ENCODE data around the gene NPTN.

DNA sequence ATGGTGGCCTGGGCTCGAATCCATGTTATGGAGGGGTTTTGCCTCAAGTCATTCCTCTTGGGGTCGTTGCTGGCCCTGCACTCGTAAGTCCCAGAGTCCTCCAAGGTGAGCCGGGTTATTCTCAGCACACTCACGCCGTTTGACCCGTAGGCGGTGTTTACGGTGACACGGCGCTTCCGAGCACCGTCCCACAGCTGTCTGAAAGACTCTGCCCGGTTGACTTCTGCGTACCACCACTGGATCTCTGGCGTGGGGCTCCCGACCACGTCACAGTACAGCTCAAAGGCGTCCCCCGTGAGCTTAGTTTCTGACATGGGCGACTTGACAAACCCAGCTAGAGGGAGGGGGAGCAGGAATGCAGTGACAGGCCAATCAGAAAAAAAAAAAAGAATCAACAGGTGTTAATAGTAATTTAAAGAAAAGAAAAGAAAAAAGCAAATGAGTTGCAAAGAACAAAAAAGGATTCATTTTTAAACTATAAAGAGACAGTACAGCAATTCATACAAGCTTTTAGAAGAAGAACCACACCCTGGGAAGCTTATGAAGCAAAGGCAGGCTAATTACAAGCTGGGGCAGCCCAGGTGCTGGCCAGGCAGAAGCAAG is 36.1 kb downstream of the NPTN start:
- TF ChIP-seq CTCF (conservative IDR thresholded peaks at IDR 0.05 in 1 of 2, IDR thresholded peaks at IDR 0.05 in 1 of 2; ENCODE audit: extremely low read depth in 1 of 2, insufficient read depth in 1 of 2, low read depth in 1 of 2, low read length in 2 of 2) (no peak), EZH2 (IDR thresholded peaks at IDR 0.05; ENCODE audit: borderline replicate concordance, low read length) (no peak)
